HG02943 (cell line): ENCODE data around the gene PNMA8C.
"Not testable (repeated sequence)": the region's sequence is repeated elsewhere in the genome, so short reads cannot be mapped to it uniquely, and the experiment has no call there.

Source experiments
- ATAC-seq: cut with Tn5 transposase; IDR thresholded peaks from one replicate; pipeline ENCODE4 v1.9.1; 2021; ENCODE audit warnings: mild to moderate bottlenecking, low read depth, moderate library complexity; ENCODE audit not compliant: unreplicated experiment

The PNMA8C gene

DNA sequence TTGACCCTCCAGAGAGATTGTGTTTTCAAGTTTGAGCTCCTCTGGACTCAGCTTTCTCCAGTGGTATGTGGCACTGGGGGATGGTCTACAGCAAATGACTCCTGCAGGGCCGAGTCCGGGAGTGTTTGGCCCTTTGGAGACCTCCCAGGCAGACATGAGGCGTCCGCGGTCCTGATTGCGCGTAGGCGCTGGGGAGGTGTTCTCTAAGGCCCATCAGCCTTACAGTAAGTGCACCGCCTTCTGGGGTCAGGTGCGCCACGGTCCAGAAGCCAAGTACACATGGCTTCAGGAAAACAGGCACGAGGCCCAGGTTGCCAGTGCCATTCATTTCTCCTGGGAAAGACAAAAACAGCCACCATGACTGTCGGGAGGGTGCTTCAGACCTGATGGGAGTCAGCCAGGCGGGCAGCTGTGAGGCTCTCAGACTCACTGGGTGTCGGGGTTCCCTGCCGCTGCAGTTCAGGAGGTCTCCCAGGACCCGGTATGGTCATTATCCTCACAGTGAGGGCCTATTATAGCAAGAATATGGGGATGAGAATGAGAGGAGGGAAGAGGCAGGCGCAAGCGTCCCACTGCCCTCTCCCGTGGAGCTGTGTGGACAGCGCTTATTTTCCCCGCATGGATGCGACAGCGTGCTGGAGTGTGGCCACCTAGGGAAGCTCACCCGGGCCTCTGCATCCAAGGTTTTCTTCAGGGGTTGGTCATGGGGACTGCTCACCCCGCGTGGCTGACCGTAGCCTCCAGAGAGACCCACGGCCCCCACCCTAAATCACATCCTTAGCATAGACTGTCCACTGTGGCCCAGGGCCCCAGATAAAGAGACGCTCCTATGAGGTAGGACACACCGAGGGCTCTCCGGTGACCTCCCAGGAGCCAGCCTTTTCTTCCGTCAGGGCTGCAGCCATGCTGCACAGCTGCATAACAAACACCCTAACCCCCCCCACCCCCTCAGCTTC lies 37.2 kb downstream of the PNMA8C start:
- no peak for ATAC-seq

DNA sequence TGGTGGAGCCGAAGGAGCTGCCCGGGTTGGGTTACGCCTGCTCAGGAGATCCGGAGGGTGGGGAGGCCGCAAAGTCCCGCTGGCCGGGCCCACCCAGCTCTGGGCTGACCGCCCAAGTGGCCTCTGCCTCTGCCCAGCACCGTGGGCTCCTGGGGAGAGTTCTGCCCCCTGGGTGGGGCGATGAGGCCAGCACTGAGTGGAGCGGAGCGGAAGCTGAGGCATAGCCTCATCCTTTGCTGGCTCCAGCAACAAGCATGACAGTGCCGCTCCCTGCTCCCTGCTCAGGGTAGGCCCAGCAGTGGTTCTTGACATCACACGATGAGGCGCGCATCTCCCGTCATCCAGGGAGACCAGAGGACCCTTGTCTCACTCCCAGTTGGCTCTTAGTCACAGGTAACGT lies 37.9 kb downstream of the PNMA8C start:
- ATAC-seq = no peak

DNA sequence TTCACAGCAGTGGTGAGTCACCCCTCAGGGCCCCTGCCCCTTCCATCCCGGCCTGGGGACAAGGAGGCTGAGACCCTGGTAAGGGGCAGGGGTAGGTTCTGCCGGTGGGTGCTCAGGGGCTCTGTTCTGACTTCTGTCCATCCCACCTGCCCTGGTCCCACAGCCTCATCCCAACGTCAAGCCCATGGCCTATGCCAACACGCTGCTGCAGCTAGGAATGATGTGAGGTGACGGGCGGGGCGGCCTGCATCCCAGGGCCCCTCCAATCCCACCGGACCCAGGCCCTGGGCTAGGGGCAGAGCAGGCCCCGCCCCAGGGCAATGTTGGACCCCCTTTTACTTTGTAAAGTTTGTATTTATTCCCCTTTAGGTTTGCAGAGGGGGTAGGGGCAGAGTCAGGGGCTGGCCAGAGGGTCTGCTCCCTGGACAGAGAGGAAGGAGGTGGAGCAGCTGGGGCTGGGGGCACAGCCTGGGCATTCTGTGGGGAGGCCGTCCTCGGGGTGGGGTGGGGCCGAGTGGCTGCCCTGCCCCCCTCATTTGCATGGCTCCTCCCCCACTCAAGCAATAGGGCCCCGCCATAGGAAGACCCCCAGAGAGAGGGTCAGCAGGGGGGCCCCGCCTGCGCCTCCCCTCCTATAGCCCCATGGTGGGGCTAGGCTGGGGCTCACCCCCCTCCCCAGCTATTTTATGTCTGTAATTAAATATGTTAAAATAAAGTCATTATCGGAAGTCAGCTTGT lies 38.4 kb downstream of the PNMA8C start:
- ATAC-seq = no peak

DNA sequence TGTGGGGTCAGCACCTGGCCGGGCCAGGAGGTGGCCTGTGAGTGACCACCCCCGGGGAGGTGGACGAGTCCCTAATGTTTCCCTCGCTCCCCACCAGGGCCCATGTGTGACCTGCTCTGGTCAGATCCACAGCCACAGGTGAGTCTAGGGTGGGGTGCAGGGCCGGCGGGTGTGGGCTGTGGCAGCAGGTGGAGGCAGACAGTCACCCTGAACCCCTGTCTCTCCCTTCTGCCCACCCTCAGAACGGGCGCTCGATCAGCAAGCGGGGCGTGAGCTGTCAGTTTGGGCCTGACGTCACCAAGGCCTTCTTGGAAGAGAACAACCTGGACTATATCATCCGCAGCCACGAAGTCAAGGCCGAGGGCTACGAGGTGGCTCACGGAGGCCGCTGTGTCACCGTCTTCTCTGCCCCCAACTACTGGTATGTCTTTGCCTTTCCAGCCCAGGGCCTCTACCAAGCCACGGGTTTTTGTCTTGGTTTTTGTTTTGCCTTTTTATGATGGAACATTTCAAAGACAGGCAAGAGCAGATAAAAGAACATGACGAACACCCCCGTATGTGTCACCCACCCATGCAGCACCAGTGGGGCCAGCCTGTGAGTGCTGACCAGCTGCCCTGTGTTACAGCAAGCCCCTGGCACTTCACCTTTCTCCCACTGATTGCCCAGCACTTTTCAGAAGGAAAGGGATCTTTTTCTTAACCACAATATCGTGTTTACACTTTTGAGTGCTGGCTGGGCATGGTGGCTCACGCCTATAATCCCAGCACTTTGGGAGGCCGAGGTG lies 40.2 kb downstream of the PNMA8C start:
- no peak for ATAC-seq

DNA sequence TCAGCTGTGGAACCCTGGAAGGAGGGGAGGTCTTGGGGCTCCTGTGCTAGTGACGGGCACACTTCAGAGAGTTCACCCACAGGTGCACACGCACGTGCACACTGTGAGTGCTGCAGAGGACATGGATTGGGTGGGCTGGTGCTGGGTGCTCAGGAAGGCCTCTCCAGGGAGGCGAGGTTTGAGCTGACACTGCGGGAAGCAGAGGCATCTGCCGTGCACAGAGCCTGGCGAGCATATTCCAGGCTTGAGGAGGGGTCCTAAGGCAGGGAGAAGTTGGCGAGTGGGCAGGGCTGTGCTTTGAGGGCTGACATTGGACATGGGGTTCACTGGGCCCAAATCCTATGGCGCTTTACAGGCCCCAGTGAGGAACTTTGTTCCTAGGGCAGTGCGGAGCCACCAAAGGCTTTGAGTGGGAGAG lies 41.0 kb downstream of the PNMA8C start:
- no peak for ATAC-seq

DNA sequence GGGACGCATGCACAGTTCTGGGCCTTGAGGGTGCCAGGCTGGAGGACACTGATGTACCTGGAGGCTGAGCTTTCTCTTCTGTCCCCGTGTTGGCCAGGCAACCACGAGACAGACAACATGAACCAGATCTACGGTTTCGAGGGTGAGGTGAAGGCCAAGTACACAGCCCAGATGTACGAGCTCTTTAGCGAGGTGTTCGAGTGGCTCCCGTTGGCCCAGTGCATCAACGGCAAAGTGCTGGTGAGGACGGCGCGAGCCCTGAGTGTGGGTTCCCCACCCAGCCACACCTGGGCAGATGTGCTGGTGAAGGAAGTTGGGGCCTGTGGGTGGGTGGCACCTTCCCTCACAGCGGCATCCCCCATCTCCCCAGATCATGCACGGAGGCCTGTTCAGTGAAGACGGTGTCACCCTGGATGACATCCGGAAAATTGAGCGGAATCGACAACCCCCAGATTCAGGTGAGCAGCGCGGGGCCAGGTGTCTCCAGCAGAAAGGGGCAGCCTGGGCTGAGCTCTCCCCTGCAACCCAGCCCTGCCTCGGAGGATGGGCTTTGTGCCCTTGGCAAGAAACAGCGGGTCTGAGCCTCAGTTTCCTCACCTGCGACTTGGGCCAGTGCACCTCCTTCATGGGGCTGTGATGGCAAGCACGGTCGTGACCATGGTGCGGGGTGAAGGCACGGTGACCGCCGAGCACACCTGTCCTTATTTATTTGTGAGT lies 41.6 kb downstream of the PNMA8C start:
- ATAC-seq = no peak

DNA sequence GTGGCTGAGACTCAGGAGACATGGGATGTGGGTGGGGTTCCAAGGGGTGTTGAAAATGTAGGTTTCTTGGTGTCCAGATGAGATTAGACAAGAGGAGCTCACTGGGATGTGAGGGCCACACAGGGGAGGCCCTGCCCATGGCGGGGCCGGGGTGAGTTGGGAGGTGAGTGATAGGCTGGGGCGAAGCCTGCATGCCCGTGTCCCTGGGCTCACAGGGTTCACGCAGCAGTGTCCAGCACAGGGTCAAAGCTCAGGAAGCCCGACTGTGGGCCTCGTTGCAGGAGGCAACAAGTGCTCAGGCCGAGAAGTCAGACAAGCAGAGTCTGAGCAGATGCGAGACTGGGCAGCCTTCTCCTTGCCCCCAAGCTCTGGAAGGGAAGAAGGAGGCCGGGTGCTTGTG lies 42.6 kb downstream of the PNMA8C start:
- no peak for ATAC-seq

DNA sequence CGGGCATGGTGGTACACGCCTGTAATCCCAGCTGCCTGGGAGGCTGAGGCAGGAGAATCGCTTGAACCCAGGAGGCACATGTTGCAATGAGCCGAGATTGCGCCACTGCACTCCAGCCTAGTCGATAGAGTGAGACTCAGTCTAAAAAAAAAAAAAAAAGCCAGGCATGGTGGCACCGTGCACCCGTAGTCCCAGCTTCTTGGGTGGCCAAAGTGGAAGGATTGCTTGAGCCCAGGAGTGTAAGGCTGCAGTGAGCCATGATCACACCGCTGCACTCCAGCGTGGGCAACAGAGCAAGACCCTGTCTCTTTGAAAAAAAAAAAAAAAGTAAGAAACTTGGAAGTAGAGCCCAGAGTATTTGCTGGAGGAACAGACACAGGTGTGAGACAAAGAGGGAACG lies 43.1 kb downstream of the PNMA8C start:
- no peak for ATAC-seq

DNA sequence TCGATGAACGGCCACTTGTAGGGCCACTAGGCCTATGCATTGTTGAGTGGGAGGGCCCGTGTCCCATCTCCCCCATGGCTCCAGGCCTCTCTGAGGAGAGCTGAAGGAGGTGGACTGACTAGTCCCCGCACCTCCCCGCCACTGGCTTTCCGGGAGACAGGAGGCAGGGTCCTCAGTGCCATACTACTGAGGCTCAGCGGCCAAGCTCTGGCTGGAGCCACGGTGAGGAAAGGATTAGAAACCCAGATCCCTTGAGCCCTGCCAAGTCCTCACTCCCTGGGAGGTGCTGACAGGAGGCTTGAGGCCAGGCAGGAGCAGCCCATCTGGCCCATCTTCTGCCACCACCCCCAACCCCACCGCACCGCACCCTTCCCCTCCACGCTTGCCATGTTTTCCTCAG lies 44.3 kb downstream of the PNMA8C start:
- no peak for ATAC-seq

DNA sequence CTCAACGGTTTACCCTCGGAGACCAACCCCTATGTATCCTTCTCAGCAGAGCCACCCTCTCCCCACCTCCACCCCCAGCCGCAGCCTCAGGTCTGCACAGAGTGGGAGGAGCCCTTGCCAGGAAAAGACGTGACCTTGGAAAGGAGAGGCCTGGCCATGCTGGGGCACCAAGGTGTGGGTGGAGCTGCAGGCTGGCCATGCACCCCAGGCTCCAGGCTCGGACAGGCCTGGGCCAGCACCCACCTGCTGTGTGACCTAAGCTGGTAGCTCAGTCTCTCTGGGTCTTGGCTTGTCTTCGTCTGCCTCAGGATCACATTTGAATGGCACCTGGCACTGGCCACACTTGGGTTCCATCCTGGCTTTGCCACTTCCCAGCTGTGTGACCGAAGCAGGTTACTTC lies 44.9 kb downstream of the PNMA8C start:
- ATAC-seq = no peak

DNA sequence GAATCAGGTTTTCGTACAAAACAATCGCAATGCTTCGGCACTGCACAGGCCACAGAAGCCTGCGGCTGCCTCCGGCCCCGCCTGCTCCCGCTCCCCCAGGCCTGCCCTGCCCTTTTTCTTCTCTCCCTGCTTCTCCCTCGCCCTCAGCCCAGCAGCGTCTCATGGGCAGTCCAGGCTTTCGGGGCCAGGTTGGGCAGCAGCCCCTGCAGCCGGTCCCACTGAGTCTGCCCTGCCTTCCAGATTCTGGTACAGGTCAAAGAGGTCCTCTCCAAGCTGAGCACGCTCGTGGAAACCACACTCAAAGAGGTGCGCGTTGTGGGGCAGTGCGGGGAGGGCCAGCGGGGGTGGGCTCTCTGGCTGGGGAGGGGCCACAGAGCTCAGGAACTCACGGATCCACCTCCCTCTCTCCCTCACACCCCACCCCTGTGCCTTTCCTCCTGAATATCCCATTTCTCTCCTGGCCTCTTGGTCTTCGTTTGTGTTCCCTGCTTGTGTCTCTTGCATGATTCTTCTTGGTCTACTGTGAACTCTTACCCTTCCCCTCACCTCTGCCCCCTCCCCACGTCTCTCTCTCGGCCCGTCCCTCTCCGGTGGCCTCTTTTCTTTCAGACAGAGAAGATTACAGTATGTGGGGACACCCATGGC lies 45.4 kb downstream of the PNMA8C start:
- ATAC-seq = no peak

DNA sequence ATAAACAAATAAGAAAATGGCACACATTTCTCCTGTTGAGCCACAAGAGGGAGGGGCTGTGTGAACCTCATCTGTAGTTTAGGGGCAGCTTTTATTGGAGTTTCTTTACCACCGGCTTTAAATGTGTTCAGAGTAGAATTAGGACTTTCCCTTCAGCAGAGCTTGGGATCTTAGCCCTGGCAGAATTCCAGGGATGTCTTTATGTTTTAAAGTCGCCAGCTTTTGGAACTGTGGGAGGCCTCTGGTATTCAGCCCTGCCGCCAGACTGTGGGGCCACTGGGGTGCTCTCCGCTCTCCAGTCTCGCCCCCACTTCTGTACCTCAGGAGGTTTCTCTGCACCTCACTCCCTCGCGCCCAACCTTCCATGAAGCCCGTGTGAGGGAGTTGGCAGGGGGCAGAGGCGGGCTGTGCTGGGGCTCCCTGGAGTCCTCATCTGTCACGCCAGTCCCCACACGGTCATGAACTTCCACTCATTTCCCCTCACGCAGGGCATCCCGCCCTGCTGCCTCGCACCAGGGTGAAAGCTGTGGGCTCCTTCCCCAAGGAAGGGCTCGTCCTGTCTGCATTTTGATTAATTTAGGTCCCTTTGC lies 46.9 kb downstream of the PNMA8C start:
- ATAC-seq = no peak

DNA sequence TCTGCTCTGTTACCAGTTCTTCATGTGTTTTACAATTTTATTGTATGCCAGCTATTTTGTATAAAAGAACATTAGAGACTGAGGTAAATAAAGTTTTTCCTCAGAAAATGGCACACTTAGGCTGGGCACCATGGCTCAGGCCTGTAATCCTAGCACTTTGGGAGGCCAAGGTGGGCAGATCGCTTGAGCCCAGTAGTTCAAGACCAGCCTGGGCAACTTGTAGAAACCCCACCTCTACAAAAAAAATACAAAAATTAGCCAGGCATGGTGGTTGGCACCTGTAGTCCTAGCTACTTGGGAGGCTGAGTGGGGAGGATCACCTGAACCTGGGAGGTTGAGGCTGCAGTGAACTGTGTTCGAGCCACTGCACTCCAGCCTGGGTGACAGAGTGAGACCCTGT lies 47.4 kb downstream of the PNMA8C start:
- ATAC-seq = no peak

DNA sequence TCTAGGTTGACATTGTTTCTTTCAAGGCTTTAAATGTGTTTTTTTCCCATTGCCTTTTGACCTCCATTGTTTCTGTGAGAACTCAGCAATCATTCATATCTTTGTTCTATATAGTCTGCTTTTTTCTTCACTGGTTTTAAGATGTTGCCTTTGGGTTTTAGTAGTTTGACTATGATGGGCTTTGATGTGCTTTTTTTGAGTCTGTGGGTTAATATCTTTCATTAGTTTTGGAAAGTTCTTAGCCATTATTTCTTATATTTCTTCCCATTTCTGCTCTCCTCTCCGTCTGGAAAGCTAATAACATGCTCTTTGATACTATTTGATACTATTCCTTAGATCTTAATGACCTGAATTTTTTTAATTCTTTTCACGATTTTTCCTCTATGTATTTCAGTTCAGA lies 48.0 kb downstream of the PNMA8C start:
- ATAC-seq = no peak

DNA sequence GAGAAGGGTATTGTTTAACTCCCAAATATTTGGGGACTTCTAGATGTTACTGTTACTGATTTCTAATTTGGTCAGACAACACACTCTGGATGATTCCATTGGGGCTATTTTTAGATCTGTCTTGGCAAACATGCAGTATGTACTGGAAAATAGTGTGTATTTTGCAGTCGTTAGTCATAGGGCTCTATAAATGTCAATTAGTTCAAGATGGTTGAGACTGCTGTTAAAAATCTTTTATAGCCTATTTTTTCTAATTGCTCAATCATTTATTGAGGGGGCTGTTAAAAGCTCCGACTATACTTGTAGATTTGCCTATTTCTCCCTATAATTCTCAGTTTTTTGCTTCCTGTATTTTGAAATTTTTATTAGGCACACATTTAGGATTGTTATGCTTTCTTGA lies 50.5 kb downstream of the PNMA8C start:
- no peak for ATAC-seq

DNA sequence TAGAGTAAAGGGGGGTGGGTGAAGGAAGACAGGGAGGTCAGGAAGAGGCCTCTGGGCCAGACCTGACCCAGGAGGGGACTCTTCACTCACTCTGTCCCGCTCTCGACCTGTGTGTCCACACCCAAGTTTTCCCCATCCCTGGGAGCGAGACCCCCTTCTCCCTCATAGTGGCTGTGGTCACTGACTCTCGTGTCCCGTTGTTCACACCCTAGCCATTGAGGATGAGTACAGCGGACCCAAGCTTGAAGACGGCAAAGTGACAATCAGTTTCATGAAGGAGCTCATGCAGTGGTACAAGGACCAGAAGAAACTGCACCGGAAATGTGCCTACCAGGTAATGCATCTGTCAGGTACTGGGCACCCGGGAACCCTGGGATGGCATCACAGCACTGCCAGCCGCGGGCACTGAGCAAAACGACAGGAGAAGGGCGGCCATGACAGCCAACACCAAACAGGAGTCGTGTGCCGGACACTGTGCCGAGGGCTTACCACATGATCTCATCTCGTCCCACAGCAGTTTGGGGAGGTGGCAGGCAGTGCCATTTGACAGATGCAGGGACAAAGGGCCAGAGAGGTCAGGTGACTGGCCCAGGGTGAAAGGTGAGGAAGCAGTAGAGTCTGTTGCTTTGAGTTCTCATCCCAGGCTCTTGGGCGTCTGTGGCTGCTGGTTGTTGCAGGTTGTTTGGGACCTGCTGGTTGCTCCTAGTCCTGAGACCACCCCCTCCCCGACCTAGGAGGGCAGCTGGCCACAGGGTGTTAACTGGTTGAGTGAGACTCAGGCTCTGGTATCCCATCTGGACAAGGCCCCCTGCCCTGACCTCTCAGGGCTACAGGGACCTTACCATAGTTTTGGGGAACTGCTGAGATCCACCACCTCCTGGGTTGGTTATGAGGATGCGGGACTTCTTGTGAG lies 52.2 kb downstream of the PNMA8C start:
- ATAC-seq = no peak

DNA sequence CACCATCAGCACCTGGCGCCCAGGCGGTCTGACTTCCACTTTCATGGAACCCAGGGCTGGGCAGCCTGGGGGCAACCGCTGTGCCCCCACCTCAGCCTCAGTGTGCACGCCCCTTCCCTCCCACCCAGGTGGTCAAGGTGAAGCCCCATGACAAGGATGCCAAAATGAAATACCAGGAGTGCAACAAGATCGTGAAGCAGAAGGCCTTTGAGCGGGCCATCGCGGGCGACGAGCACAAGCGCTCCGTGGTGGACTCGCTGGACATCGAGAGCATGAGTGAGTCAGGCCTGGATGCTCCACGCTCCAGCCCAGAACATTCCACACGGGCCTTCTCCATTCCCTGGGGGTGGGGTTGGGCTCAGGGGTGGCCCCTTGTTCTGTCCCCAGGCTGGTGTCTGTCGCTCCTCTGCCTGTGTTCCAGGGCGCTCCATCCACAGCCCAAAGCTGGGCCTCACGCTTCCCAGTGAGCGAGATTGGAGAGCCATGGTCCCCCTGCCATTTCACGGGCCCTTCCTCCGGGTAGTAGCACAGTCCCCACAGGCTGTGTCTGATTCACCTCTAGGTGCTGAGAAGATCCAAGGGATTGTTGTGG lies 53.2 kb downstream of the PNMA8C start:
- ATAC-seq = not testable (repeated sequence)
